Measurements from ENCODE around the gene HES4.

- TF ChIP-seq CTCF (IDR thresholded peaks at IDR 0.05; ENCODE audit: insufficient read depth, low read depth, low read length), result no peak
- no peak for TF ChIP-seq EZH2 (IDR thresholded peaks at IDR 0.05; ENCODE audit: insufficient read depth, low read length)
Observed at GRCh38 chr1:1003618-1004419, 3.9 kb upstream of the HES4 start.
